HEK293 (cell line): ENCODE results near the gene KLHDC3.

Experiments
- CTCF ChIA-PET: fragments of 350-600 bp; formaldehyde crosslinking; extraction: SDS; loops from one replicate; lab custom pipeline; 2021; ENCODE audit warnings: antibody characterized with exemption; lab: Yijun Ruan, JAX
- POLR2A ChIA-PET: fragments of 300-600 bp; formaldehyde crosslinking; extraction: SDS; loops from one replicate; lab custom pipeline; 2020; ENCODE audit warnings: antibody characterized with exemption, inconsistent platforms; lab: Yijun Ruan, JAX
- H3K27ac ChIP-seq: fragments of 200-500 bp; sonication (Bioruptor generic); 2 replicates; pipeline ENCODE4 v1.5.1; 2014; ENCODE audit warnings: low read depth, low read length, control low read depth, inconsistent platforms; ENCODE audit errors: extremely low read depth
- H3K36me3 ChIP-seq, 2 experiments: fragments of 200-500 bp in 1 of 2; sonication (Bioruptor generic) in 1 of 2; 1 replicate in 1 of 2; 2 replicates in 1 of 2; pipeline ENCODE4 v1.5.1; 2014 to 2017; ENCODE audit warnings: inconsistent platforms in 2 of 2, low read length in 2 of 2; ENCODE audit not compliant: control insufficient read depth in 2 of 2, insufficient read depth in 1 of 2
- H3K4me1 ChIP-seq: fragments of 200-500 bp; sonication (Bioruptor generic); 2 replicates; pipeline ENCODE4 v1.5.1; 2014; ENCODE audit warnings: mild to moderate bottlenecking, low read length, inconsistent platforms; ENCODE audit not compliant: control insufficient read depth, insufficient read depth
- H3K4me3 ChIP-seq: 2 replicates; pipeline ENCODE4 v1.5.1; 2011; ENCODE audit warnings: low read depth, mild to moderate bottlenecking, control low read depth, low read length, moderate library complexity
- H3K9me3 ChIP-seq: fragments of 200-500 bp; sonication (Bioruptor generic); 2 replicates; pipeline ENCODE4 v1.5.1; 2014; ENCODE audit warnings: low read depth, low read length, inconsistent platforms; ENCODE audit not compliant: control insufficient read depth, insufficient read depth
- HOXD13 ChIP-seq: sonication (generic); formaldehyde crosslinking; IDR thresholded peaks from 2 replicates; pipeline ENCODE4 v1.8.0; 2022; ENCODE audit warnings: missing genetic modification reagents, borderline replicate concordance
- KLF8 ChIP-seq: fragments of 450-650 bp; formaldehyde crosslinking; IDR thresholded peaks from 2 replicates; pipeline ENCODE4 v1.5.1; 2016; ENCODE audit warnings: missing biosample characterization, missing genetic modification characterization
- TRIM28 ChIP-seq: IDR thresholded peaks from 2 replicates; pipeline ENCODE4 v1.6.1; 2011; ENCODE audit warnings: low read length, control low read depth, borderline replicate concordance
- WT1 ChIP-seq: fragments of 450-650 bp; formaldehyde crosslinking; IDR thresholded peaks from 2 replicates; pipeline ENCODE4 v1.5.1; 2016; ENCODE audit warnings: missing biosample characterization, missing genetic modification characterization
- ZBTB26 ChIP-seq: fragments of 450-650 bp; formaldehyde crosslinking; optimal IDR thresholded peaks from 2 replicates; pipeline ENCODE3; 2016; ENCODE audit warnings: missing biosample characterization, mild to moderate bottlenecking, missing genetic modification characterization
- ZBTB49 ChIP-seq: fragments of 450-650 bp; formaldehyde crosslinking; IDR thresholded peaks from 2 replicates; pipeline ENCODE4 v1.5.1; 2016; ENCODE audit warnings: missing biosample characterization, missing genetic modification characterization, low read depth
- ZEB2 ChIP-seq: fragments of 450-650 bp; formaldehyde crosslinking; IDR thresholded peaks from 2 replicates; pipeline ENCODE4 v1.5.1; 2016; ENCODE audit warnings: missing biosample characterization, missing genetic modification characterization
- ZNF133 ChIP-seq: fragments of 450-650 bp; formaldehyde crosslinking; IDR thresholded peaks from 2 replicates; pipeline ENCODE4 v1.5.1; 2016; ENCODE audit warnings: missing biosample characterization, missing genetic modification characterization
- ZNF223 ChIP-seq: fragments of 450-650 bp; formaldehyde crosslinking; IDR thresholded peaks from 2 replicates; pipeline ENCODE4 v1.5.1; 2016; ENCODE audit warnings: missing biosample characterization, missing genetic modification characterization
- ZNF324 ChIP-seq: fragments of 450-650 bp; formaldehyde crosslinking; IDR thresholded peaks from 2 replicates; pipeline ENCODE4 v1.5.1; 2016; ENCODE audit warnings: missing biosample characterization, missing genetic modification characterization
- ZNF350 ChIP-seq: fragments of 450-650 bp; formaldehyde crosslinking; IDR thresholded peaks from 2 replicates; pipeline ENCODE4 v1.5.0; 2017; ENCODE audit warnings: missing biosample characterization, mild to moderate bottlenecking, missing genetic modification characterization
- ZNF449 ChIP-seq: fragments of 450-650 bp; formaldehyde crosslinking; IDR thresholded peaks from 2 replicates; pipeline ENCODE4 v1.5.1; 2017; ENCODE audit warnings: missing biosample characterization, mild to moderate bottlenecking, missing genetic modification characterization, moderate library complexity
- ZNF513 ChIP-seq: fragments of 450-650 bp; IDR thresholded peaks from 2 replicates; pipeline ENCODE4 v1.5.1; 2018; ENCODE audit warnings: missing biosample characterization, missing genetic modification characterization
- ZNF670 ChIP-seq: fragments of 450-650 bp; formaldehyde crosslinking; IDR thresholded peaks from 2 replicates; pipeline ENCODE4 v1.5.1; 2016; ENCODE audit warnings: missing biosample characterization, missing genetic modification characterization, low read depth
- ZNF677 ChIP-seq: fragments of 450-650 bp; IDR thresholded peaks from 2 replicates; pipeline ENCODE4 v1.5.0; 2018; ENCODE audit warnings: missing biosample characterization, mild to moderate bottlenecking, missing genetic modification characterization, moderate library complexity
- ZNF701 ChIP-seq: fragments of 450-650 bp; formaldehyde crosslinking; IDR thresholded peaks from 2 replicates; pipeline ENCODE4 v1.5.1; 2016; ENCODE audit warnings: missing biosample characterization, missing genetic modification characterization
- ZNF704 ChIP-seq: fragments of 450-650 bp; formaldehyde crosslinking; IDR thresholded peaks from 2 replicates; pipeline ENCODE4 v1.5.1; 2016; ENCODE audit warnings: missing biosample characterization, missing genetic modification characterization
- ZSCAN23 ChIP-seq: fragments of 450-650 bp; formaldehyde crosslinking; IDR thresholded peaks from 2 replicates; pipeline ENCODE4 v1.5.1; 2016; ENCODE audit warnings: missing biosample characterization, missing genetic modification characterization
- TF ChIP-seq, protein P1 (sequence below): fragments of 450-650 bp; formaldehyde crosslinking; IDR thresholded peaks from 2 replicates; pipeline ENCODE4 v1.5.1; 2017; ENCODE audit warnings: missing biosample characterization, missing genetic modification characterization
- TF ChIP-seq, protein P2 (sequence below): fragments of 450-650 bp; formaldehyde crosslinking; IDR thresholded peaks from 2 replicates; pipeline ENCODE4 v1.5.1; 2017; ENCODE audit warnings: missing biosample characterization, missing genetic modification characterization
- TF ChIP-seq, protein P3 (sequence below): fragments of 450-650 bp; formaldehyde crosslinking; IDR thresholded peaks from 2 replicates; pipeline ENCODE4 v1.5.1; 2016; ENCODE audit warnings: missing biosample characterization, missing genetic modification characterization

Gene KLHDC3

GRCh38 chr6:42974919-42975505 is 39.0 kb upstream of the KLHDC3 start:
- H3K9me3 ChIP-seq, result no peaks in the 10 kb centered on the region
- H3K36me3 ChIP-seq, result peaks cover 10 to 12% of the 10 kb centered on the region in 2 experiments; a peak in 2 of 3 replicates
- ChIA-PET POLR2A (interaction anchor here (0.6 to 3.2 kb wide), 8 partner anchors 9 to 101 kb away, joined by 3 to 29 read pairs (median 4); partner anchors contain the start of genes CNPY3 and PPP2R5D), CTCF (interaction anchor here (0.6 to 3.2 kb wide), 6 partner anchors 11 to 249 kb away, joined by 3 to 20 read pairs (median 3); no protein-coding TSS in a partner anchor)
- H3K27ac ChIP-seq, result no peak overlapping the region
- H3K4me1 ChIP-seq, result no peaks in the 10 kb centered on the region
- no peak overlapping the region for H3K4me3 ChIP-seq
- TF ChIP-seq ZSCAN23, result no peak
- TF ChIP-seq, protein P1, sequence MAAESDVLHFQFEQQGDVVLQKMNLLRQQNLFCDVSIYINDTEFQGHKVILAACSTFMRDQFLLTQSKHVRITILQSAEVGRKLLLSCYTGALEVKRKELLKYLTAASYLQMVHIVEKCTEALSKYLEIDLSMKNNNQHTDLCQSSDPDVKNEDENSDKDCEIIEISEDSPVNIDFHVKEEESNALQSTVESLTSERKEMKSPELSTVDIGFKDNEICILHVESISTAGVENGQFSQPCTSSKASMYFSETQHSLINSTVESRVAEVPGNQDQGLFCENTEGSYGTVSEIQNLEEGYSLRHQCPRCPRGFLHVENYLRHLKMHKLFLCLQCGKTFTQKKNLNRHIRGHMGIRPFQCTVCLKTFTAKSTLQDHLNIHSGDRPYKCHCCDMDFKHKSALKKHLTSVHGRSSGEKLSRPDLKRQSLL (tag by site-specific recombination), result peak; percentile 65

GRCh38 chr6:42978487-42978838 is 35.6 kb upstream of the KLHDC3 start:
- H3K9me3 ChIP-seq, result no peaks in the 10 kb centered on the region
- H3K4me3 ChIP-seq, result peak overlapping the region; percentile 88
- peaks cover 9 to 12% of the 10 kb centered on the region in 2 experiments; a peak in 2 of 3 replicates for H3K36me3 ChIP-seq
- POLR2A ChIA-PET, result interaction anchor here (0.6 to 3.4 kb wide), 16 partner anchors 8 to 233 kb away, joined by 3 to 46 read pairs (median 8); partner anchors contain the start of genes CNPY3, CUL7, GNMT and KLC4
- H3K27ac ChIP-seq, result peak overlapping the region; percentile 84
- CTCF ChIA-PET, result interaction anchor here (0.5 to 1.5 kb wide), 10 partner anchors 10 to 449 kb away, joined by 3 to 6 read pairs (median 3); partner anchors contain the start of genes CUL7, KLC4 and MRPL2
- H3K4me1 ChIP-seq, result no peaks in the 10 kb centered on the region
- TF ChIP-seq ZNF133 (tag by site-specific recombination) (no peak), ZBTB26 (tag by site-specific recombination) (peak; percentile 58), ZNF677 (tag by site-specific recombination) (no peak), HOXD13 (peak; percentile 37; the same call in 1 of the 2 replicates), ZNF704 (no peak), ZNF350 (no peak), ZNF449 (tag by site-specific recombination) (peak; percentile 63; the same call in 1 of the 2 replicates), KLF8 (tag by site-specific recombination) (no peak), ZBTB49 (tag by site-specific recombination) (no peak), ZEB2 (no peak), ZNF670 (tag by site-specific recombination) (no peak), ZNF513 (tag by site-specific recombination) (no peak), ZNF701 (no peak), ZNF223 (tag by site-specific recombination) (no peak), TRIM28 (no peak), WT1 (tag by site-specific recombination) (peak; percentile 21; the same call in 1 of the 2 replicates), ZNF324 (tag by site-specific recombination) (no peak)
- TF ChIP-seq, protein P2, sequence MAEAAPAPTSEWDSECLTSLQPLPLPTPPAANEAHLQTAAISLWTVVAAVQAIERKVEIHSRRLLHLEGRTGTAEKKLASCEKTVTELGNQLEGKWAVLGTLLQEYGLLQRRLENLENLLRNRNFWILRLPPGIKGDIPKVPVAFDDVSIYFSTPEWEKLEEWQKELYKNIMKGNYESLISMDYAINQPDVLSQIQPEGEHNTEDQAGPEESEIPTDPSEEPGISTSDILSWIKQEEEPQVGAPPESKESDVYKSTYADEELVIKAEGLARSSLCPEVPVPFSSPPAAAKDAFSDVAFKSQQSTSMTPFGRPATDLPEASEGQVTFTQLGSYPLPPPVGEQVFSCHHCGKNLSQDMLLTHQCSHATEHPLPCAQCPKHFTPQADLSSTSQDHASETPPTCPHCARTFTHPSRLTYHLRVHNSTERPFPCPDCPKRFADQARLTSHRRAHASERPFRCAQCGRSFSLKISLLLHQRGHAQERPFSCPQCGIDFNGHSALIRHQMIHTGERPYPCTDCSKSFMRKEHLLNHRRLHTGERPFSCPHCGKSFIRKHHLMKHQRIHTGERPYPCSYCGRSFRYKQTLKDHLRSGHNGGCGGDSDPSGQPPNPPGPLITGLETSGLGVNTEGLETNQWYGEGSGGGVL (tag by site-specific recombination), result no peak
- TF ChIP-seq, protein P3, sequence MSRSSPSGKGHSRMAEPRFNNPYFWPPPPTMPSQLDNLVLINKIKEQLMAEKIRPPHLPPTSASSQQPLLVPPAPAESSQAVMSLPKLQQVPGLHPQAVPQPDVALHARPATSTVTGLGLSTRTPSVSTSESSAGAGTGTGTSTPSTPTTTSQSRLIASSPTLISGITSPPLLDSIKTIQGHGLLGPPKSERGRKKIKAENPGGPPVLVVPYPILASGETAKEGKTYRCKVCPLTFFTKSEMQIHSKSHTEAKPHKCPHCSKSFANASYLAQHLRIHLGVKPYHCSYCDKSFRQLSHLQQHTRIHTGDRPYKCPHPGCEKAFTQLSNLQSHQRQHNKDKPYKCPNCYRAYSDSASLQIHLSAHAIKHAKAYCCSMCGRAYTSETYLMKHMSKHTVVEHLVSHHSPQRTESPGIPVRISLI, result no peak
